Hepatocyte (in vitro differentiated cells): Measurements from ENCODE around the gene POU6F2. TPM values are rescaled to one million over a fixed set of nuclear protein-coding genes. Genes with fewer than 3 reads are reported as not detected.

Source experiments
- DNase-seq: peaks from one replicate; pipeline ENCODE4 v3.0.0-alpha.2; 2016; ENCODE audit warnings: low spot score
- H2AFZ ChIP-seq: fragments of 200-600 bp; sonication (generic); 2 replicates; pipeline ENCODE4 v1.6.0; 2016; ENCODE audit warnings: antibody characterized with exemption, mild to moderate bottlenecking
- H3K27ac ChIP-seq: fragments of 200-600 bp; sonication (generic); 2 replicates; pipeline ENCODE4 v1.5.1; 2016; ENCODE audit warnings: mild to moderate bottlenecking
- H3K27me3 ChIP-seq: fragments of 200-600 bp; sonication (generic); 2 replicates; pipeline ENCODE4 v1.6.1; 2016
- H3K36me3 ChIP-seq: fragments of 200-600 bp; sonication (generic); replicated peaks from 2 replicates; pipeline ENCODE4 v1.5.1; 2016; ENCODE audit warnings: low read depth; ENCODE audit not compliant: insufficient read depth
- H3K4me1 ChIP-seq: fragments of 200-600 bp; sonication (generic); 2 replicates; pipeline ENCODE4 v1.5.1; 2016; ENCODE audit warnings: mild to moderate bottlenecking, moderate library complexity; ENCODE audit not compliant: insufficient read depth
- H3K4me2 ChIP-seq: fragments of 200-600 bp; sonication (generic); 2 replicates; pipeline ENCODE4 v1.6.0; 2016
- H3K4me3 ChIP-seq: fragments of 200-600 bp; sonication (generic); 2 replicates; pipeline ENCODE4 v1.5.1; 2016; ENCODE audit warnings: mild to moderate bottlenecking
- H3K79me2 ChIP-seq: fragments of 200-600 bp; sonication (generic); 2 replicates; pipeline ENCODE4 v1.6.0; 2017; ENCODE audit warnings: mild to moderate bottlenecking
- H3K9me2 ChIP-seq: fragments of 200-600 bp; sonication (generic); replicated peaks from 2 replicates; pipeline ENCODE4 v1.6.0; 2017; ENCODE audit warnings: mild to moderate bottlenecking; ENCODE audit not compliant: insufficient read depth
- H3K9me3 ChIP-seq: fragments of 200-600 bp; sonication (generic); 2 replicates; pipeline ENCODE4 v1.5.1; 2016; ENCODE audit warnings: low read depth, mild to moderate bottlenecking
- H4K20me1 ChIP-seq: fragments of 200-600 bp; sonication (generic); 2 replicates; pipeline ENCODE4 v1.6.0; 2016; ENCODE audit warnings: mild to moderate bottlenecking; ENCODE audit not compliant: insufficient read depth, poor library complexity, severe bottlenecking
- CTCF ChIP-seq: fragments of 200-600 bp; sonication (generic); IDR thresholded peaks from 2 replicates; pipeline ENCODE4 v1.5.1; 2016; ENCODE audit warnings: antibody characterized with exemption, mild to moderate bottlenecking; ENCODE audit not compliant: poor library complexity
- EZH2 ChIP-seq: fragments of 200-600 bp; sonication (generic); IDR thresholded peaks from 2 replicates; pipeline ENCODE4 v1.6.1; 2016; ENCODE audit warnings: antibody characterized with exemption, mild to moderate bottlenecking, borderline replicate concordance
- EZH2phosphoT487 ChIP-seq: fragments of 200-600 bp; sonication (generic); IDR thresholded peaks from one replicate; pipeline ENCODE4 v1.6.1; 2018; ENCODE audit warnings: antibody characterized with exemption, mild to moderate bottlenecking, low read depth, moderate library complexity; ENCODE audit not compliant: unreplicated experiment, severe bottlenecking
- whole genome bisulfite sequencing: methylation state at CpG from one replicate; pipeline ENCODE4 v1.1.6; 2016; ENCODE audit warnings: low lambda C conversion rate; ENCODE audit errors: missing lambda C conversion rate; 5-methylcytosine and 5-hydroxymethylcytosine counted together
- polyA plus RNA-seq: library from polyadenylated mRNA; unstranded; fragments of >200 nt; fragmentation: Nextera tagmentation; extraction: Ambion mirVana; gene quantifications from 2 replicates; pipeline ENCODE4 v1.2.1, GENCODE V29; 2016
- total RNA-seq: library from RNA; depleted of rRNA; stranded (reverse); fragments of >200 nt; gene quantifications from 2 replicates; pipeline ENCODE4 v1.2.3, GENCODE V29; 2014

The POU6F2 gene
- total and polyA plus RNA-seq, 2 experiments from 2014 or later = 0.67 to 1.4 TPM

- 92% methylated on average over 2 of the region's 2 CpGs for WGBS
- no peaks in the 10 kb centered on the region for H3K9me3 ChIP-seq
- no peaks in the 10 kb centered on the region for H3K27me3 ChIP-seq
- H3K9me2 ChIP-seq = no peaks in the 10 kb centered on the region
- H3K27ac ChIP-seq = no peak overlapping the region
- no peak for DNase-seq
- TF ChIP-seq EZH2 (no peak), CTCF (no peak), EZH2phosphoT487 (no peak)
- no peaks in the 10 kb centered on the region for H3K36me3 ChIP-seq
- no peaks in the 10 kb centered on the region for H3K4me1 ChIP-seq
- no peak overlapping the region for H2AFZ ChIP-seq
- no peak overlapping the region for H3K4me3 ChIP-seq
- no peak overlapping the region for H3K4me2 ChIP-seq
- H4K20me1 ChIP-seq = no peaks in the 10 kb centered on the region
- H3K79me2 ChIP-seq = no peaks in the 10 kb centered on the region
Measured at GRCh38 chr7:39490296-39490695, 512.6 kb downstream of the POU6F2 start.

GRCh38 chr7:39493934-39494333 is 516.2 kb downstream of the POU6F2 start:
- DNase-seq = no peak
- no peaks in the 10 kb centered on the region for H3K9me2 ChIP-seq
- no peaks in the 10 kb centered on the region for H3K9me3 ChIP-seq
- H3K4me1 ChIP-seq = no peaks in the 10 kb centered on the region
- H3K27ac ChIP-seq = no peak overlapping the region
- H3K79me2 ChIP-seq = no peaks in the 10 kb centered on the region
- H3K27me3 ChIP-seq = no peaks in the 10 kb centered on the region
- no peak overlapping the region for H3K4me3 ChIP-seq
- no peaks in the 10 kb centered on the region for H3K36me3 ChIP-seq
- no peak overlapping the region for H3K4me2 ChIP-seq
- 66% methylated on average over 1 of the region's 1 CpG for WGBS
- no peaks in the 10 kb centered on the region for H4K20me1 ChIP-seq
- H2AFZ ChIP-seq = no peak overlapping the region
- TF ChIP-seq EZH2 = no peak
- TF ChIP-seq EZH2phosphoT487 = no peak
- no peak for TF ChIP-seq CTCF

GRCh38 chr7:39501358-39501757 is 523.6 kb downstream of the POU6F2 start:
- no peak for TF ChIP-seq EZH2
- no peak for TF ChIP-seq EZH2phosphoT487
- no peak for TF ChIP-seq CTCF
- Histone ChIP-seq H3K4me1 (no peaks in the 10 kb centered on the region), H3K27ac (no peak overlapping the region)

GRCh38 chr7:39504963-39505362 is 527.3 kb downstream of the POU6F2 start:
- TF ChIP-seq CTCF (no peak), EZH2phosphoT487 (no peak), EZH2 (no peak)
- Histone ChIP-seq H4K20me1 (no peaks in the 10 kb centered on the region), H3K27ac (no peak overlapping the region), H3K4me2 (no peak overlapping the region), H2AFZ (no peak overlapping the region), H3K4me3 (no peak overlapping the region), H3K9me2 (no peaks in the 10 kb centered on the region), H3K9me3 (no peaks in the 10 kb centered on the region), H3K27me3 (no peaks in the 10 kb centered on the region), H3K36me3 (no peaks in the 10 kb centered on the region), H3K4me1 (no peaks in the 10 kb centered on the region), H3K79me2 (no peaks in the 10 kb centered on the region)
- 57% methylated on average over 3 of the region's 3 CpGs for WGBS
- peak; percentile 11 for DNase-seq

More at GRCh38 chr7:39501358-39501757, 523.6 kb downstream of the POU6F2 start:
- Histone ChIP-seq H3K9me2 (no peaks in the 10 kb centered on the region), H4K20me1 (no peaks in the 10 kb centered on the region), H3K9me3 (no peaks in the 10 kb centered on the region), H3K4me3 (no peak overlapping the region), H3K4me2 (no peak overlapping the region), H3K79me2 (no peaks in the 10 kb centered on the region), H2AFZ (no peak overlapping the region), H3K27me3 (no peaks in the 10 kb centered on the region), H3K36me3 (no peaks in the 10 kb centered on the region)
- 73% methylated on average over 3 of the region's 3 CpGs for WGBS
- DNase-seq = no peak
